ENCODE results near the gene IFT52.

GRCh38 chr20:43636429-43636828, 45.7 kb downstream of the IFT52 start:
- no peak for TF ChIP-seq CTCF (conservative IDR thresholded peaks at IDR 0.05; ENCODE audit: low read depth, low read length)
- no peak for TF ChIP-seq EZH2 (IDR thresholded peaks at IDR 0.05; ENCODE audit: low read length, unreplicated experiment)

Data from PC-3 (cell line).